Activated CD4-positive, alpha-beta T cell treated with anti-CD3 and anti-CD28 coated beads, Interleukin-2, amount 50 U/mL, for 1 hour (primary cell): Measurements from ENCODE around the gene HLF.

Experiments used
- DNase-seq: peaks from one replicate; pipeline ENCODE4 v3.0.0-alpha.2; 2020

The HLF gene

DNA sequence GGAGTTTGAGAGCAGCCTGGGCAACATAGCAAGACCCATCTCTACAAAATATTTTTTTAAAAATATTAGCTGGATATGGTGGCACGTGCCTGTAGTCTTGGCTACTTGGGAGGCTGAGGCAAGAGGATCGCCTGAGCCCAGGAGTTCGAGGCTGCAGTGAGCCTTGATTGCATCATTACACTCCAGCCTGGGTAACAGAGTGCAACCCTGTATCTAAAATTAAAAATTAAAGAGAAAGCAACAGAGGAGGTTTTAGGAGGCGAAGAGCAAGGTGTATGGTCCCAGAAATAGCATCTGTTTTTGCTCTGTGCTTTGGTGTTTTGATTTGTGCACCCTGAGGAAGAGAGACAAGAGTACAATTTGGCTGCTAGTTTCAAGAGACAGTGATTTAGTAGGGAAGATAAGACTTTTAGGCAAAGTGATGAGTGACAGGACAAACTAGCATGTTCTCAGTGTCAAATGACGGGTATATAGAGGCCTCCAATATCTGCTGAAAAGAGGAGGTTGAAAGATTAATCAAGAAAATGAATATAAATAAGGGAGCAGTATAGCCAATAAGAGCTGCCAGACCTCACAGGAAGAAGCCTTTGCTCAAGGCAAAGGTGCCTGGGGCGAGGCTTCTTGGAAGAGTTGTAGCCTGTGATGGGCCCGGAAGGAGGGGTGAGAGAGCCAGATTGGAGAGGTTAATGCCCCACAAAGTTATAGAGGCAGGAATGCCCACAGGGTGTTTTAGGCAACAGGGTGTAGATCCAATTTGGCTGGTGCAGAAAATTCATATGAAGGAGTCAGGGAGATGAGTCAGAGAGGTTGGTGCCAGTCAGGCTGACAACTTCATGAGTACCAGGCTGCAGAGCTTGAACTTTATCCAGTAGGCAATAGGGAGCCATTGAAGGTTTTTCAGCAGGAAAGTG is 11.4 kb downstream of the HLF start:
- no peak for DNase-seq

DNA sequence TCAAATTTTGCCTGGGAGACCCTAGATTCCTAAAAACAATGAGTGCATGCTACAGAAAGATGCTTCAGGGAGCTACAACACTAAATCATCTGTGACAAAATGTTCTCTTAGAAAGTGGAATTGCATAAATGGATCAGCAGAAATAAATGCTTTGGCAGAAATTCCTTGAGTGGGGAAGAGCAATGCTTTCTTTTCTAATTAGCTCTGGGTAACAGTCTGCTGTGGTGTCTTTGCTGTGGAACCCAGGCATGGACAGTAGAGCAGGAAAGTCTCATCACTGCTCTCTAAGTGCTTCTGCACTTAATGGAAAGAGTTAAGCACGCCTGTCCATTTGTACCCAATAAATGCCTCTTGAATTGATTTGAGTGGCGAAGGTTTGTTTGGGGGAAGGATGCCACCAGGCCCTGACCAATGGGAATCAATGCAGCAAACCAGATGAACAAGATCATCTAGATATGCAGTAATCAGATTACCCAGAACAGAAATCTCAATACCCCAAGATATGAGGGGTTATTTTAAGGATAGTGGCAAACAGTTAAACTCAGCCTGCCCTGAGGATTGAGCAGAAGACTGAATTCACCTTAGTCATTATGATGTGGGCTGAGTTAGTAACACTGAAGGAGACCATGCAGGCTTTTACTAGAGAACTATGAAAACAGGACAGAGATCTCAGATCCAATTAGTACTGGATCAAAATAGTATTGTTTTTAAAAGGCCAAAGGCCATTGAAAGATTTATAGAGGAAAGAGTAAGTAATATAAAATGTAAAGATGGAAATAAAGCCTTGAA is 13.6 kb downstream of the HLF start:
- DNase-seq: no peak

DNA sequence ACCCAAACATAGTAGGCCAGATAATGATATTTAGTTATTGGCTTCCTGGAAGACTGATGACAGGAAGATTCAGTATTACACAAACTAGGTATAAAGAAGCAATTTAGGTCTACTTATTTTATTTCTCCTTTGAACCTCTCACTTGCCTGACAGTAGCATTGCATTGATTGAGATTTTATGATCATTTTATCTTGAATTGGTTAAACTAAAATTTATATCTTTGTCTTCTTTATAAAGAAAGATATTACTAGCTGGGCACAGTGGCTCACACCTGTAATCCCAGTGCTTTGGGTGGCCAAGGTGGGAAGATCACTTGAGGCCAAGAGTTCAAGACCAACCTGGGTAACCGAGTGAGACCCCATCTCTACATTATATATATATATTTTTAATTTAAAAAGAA is 14.4 kb downstream of the HLF start:
- no peak for DNase-seq

DNA sequence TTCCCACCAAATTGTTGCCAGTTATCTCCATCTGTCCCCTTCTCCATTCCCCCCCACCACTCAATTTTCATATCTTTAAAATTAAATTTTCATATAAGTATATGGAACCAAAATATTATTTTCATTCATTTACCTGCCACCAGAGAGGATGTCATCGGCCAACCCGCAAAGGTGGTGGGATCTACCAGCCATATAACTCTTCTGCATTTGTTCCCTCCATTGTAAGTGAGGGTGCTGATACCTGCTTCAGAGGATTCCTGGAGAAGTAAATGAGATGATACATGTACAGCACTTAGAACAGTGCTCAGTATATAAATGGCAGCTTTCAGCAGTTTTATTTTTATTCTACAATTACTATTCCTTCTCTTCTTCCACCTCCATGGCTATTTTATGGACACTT is 15.0 kb downstream of the HLF start:
- DNase-seq: no peak

DNA sequence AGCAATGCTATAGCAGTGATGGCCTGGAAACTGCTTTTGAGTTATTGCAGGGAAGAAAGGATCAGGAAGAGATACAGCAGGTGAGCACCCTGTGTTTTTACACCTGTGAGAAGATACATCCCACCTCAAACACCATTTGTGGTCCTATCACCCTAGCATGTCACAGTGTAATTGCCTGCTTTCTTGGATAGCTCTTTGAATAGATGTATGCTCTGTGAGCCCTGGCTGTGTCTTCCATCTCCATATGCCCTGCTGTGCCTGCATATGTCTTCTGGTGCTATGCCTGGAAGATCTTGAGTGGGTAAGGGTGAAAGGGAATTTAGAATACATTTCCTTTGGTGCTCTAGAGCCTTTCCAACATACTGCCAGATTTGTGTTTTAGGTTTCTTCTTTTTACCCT is 15.5 kb downstream of the HLF start:
- DNase-seq: no peak

DNA sequence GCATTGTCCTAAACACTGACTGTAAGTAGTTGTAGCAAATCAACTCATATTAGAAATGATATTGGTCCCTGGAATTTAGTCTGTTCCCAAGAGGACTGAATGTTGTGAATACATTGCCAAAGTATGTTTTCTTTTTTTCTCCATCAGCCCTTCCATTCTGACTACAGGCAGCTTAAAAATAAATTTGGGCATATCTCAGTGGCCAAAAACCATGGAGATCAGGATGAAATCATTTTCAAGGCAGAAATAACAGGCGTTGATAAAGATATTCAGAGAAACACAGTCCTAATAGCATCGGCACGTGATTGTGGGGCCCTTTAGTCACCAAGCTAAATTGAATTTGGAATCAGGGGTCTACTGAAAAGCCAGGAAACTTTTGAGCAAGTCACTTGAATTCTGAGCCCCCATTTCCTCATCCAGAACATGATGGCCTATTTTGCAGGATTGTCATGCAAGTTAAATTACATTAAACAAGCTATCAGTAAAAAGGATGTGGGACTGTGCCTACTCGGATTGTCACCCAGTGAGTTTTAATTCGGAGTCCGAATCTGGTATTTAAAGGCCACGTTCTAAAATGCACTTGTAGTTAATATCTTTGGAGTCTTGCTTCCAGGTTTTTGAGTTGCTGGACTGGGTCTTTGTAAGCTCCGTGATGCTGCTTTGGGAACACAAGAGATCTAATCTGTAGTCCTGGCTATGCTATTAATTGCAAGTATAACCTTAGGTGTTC is 17.1 kb downstream of the HLF start:
- no peak for DNase-seq

DNA sequence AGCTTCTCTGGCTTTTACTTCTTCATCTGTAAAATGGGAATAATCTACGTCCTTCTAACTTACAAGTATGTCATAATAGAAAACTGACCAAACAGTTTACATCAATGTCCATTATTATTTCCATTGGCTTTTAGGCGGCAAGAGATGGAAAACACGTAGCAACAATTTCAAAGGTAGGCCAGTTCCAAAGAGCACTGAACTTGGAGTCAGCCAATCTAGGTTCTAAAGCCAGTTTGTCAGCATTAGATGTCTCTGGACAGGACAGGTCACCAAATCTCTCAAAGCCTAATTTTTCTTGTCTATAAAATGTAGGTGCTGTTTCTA is 17.6 kb downstream of the HLF start:
- no peak for DNase-seq

DNA sequence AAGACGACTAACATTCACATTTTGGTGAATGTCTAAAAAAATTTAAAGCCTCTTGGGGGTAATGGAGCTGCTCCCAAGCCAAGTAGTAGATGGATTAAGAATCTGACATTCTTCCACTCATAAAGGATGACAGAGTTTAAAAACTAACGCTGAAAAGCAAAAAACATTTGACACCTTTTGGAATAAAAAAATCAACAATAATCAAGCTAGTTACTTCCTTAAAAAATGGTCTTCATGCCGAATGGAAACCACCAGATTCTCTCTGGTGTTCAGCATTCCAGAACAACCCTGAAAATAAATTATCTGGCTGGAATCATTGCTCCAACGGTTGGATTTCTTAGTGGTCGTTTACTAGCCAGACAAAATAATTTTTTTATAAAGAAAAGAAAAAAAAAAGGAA is 18.0 kb downstream of the HLF start:
- no peak for DNase-seq

DNA sequence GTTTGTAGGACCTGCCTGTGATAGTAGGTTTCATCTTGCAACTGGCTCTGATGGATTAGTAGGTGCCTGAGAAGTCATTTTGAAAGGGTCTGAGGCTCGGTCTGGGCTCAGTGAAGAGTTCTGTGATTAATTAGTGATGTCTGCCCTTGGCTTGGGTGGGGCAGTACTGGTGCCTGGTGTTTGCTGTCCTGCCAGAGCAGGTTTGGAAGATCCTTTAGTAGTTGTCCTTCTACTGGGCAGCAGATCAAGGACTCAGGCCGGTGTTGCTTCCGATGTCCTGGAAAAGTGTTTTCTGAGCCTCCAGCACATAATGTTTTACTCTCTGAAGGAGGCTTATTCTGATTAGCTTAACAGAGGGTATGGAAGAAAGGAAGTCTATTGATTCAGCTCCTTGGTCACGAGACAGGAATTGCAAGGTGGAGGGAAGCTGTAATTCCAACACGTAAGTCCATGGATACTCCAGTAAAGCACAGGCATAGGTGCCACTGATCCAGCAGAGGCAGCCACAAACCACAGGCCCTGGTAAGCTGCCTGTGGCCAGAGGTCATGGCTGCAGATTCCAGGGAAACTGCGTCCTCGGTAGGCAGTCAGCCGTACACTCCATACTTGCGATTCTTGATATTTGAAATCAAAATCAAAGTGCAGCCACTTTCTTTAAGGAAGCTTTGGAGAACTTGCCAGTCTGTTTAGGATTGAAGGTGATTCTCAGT is 18.7 kb downstream of the HLF start:
- no peak for DNase-seq

DNA sequence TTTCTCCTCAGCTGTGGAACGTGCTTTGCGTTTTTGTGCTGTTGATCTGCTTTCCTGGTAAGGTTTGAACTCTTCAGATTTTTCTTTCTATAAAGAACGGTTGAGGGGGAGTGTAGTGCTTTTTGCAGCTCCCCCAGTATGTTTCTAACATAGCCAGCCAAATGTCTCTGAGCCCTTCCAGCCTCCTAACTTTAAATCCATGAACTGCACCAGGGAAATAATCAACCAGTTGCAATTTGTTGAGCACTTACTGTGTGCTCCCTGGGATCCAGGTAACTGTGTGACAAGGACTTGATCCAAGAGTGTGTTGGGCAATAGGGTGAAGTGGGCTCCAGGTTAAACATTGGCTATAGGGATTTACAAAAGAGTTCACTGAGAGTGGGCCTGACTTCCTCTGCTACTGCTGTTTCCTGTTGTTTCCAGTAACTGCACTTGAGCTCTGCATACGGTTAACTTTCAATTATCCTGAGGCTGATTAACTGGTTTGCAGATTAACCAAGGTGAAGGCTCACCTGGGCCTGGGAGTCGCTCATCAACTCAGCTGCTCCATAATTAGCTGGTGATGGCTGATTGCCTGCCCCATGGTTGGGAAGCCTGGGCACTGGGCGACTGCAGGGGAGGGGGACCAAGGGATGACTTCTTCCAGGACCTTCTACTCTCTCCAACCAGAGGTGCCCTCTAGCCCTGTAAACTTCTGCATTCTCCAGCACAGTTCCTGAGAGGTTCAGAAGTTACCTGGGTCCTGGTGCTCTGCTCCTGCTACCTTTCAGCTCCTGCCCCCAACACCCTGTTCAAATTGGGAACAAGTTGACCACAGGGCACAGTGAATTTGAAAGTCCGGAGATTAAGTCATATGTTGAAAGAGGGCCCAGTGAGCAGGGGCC is 19.5 kb downstream of the HLF start:
- no peak for DNase-seq

DNA sequence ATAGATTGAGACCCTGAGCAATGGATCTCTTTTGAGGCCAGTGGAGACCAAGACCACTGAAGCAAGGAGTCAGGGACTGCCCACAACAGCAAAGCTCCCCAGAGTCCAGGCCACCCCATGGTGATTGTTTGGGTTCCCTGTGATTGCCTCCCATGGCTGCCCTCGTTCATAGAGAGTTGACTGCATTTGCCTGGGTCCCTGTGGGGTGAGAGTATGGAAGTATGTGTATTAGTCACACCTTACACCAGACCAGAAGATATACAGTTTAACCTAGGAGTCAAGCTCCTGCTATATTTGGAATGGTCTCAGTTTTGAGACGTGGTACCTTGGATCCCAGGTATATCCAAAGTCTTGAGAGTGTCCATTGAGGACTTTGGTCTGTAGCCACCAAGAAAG is 20.2 kb downstream of the HLF start:
- DNase-seq: no peak

DNA sequence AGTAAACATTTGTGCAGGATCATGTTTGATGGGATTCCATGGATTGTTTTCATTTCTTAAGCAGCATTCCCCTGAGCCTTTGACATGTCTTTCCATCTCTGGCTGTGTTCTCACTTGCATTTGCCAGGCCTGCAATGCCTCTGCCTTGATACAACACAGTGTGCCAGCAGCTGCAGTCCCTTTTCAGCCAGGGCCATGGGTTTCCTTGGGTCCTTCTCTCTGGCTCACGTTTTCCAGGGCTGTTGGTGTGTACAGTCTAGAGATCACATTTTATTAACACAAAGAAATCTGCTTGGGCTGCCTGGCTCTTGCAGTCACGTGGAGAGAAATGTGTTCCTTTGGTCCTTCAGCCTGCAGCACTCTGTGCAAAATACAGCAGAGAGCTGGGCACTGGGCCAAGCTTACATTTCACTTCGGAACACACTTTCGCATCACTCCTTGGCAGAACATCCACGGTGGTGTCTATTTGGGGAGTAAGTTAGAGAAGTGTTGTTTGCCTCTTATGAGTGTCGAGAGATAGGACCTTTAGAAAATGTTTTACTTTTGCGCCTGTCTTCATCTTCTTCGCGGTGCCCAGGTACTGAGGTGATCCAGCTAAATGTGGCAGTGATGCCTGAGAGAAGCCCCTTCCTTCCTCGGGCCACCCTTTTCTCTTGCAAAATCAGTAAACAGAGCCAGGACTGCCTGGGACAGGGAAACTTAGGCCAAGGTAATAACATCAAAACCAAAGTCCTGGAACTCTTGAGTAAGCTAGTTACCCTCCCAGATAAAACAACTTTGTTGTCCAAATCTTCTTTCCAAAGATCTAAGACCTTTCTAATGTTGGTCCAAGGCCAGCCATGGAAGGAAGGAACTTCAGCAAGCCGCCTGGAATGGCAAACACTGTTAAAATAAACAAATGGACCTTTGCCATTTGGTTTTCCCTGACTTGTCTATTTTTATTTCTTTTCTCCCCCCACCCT is 20.9 kb downstream of the HLF start:
- DNase-seq: no peak

DNA sequence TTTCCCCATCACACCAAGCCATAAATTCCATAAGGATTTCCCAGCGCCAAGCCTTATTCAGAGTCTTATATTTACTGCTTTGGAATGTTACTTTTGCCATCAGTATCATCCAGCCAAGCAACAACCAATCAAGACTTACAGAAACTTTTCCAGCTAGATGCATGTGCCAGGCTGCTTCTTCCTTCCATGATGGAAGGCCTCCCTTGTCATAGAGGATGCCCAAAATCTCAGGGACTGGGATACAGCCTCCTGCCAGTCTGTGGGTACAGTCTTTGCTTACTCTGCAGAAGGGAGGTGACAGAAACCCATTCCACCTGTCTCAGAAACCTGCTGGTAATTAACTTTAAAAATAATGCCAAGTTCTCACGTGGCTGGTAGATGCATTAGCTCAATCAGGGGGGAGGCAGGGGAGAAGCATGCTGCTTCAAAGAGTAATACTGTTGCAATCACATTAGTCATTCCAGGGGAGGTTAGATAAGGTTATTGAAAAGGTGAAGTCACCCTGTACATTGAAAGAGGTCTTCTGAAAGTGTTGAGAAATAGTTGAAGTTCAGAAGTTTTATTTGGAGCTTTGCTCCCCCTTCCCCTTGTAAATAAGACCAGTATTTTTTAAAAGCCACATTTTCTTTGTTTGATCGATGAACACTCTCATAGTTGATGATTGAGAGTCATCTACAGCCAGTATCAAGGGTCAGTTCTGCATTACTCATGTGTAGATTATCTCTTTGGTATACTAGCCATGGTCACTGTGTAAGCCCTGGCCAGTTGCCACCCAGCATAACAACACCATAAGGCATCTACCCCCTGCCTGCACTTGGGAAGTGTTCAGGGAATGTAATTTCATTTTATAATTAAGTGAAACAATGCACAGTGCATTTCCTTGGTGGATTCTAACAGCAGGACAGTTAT is 22.2 kb downstream of the HLF start:
- no peak for DNase-seq

DNA sequence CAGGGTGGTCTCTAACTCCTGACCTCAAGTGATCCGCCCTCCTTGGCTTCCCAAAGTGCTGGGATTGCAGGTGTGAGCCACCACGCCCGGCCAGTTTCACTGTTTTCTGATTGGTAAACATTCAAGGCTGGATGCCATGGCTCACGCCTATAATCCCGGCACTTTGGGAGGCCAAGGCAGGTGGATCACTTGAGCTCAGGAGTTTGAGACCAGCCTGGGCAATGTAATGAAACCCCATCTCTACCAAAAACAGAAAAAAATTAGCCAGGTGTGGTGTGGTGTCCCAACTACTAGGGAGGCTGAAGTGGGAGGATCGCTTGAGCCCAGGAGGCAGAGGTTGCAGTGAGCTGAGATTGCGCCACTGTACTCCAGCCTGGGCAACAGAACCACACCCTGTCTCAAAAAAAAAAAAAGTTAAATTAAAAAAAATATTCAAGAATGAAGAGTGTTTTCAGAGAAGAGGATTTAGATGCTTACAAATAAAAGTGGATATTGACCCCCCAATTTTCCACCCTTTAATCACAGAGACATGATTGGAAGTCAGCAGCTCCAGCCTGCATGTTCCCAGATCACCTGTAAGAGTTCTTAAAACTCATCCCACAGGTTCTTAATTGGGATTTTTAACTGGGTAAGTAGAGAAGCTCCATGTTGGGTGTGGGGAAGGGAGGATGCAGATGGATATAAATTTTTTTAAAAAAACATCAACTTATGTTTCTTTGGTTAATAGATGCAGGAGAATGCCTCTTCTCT is 23.8 kb downstream of the HLF start:
- DNase-seq: no peak

DNA sequence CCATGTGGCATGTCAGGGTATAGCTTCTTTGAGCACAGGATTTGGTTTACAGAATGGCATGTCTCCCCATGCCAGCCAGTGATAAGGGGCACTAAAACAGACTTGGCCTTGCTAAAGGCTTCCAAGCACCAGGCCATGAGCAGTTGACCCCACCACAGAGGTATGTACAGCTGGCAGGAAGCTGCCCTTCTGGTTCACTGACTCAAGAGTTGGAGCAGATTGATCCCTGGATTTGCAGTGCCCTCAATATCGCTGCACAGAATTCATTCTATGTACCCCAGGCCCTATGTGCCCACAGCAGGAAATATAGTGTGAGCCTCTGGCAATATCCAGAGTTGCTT is 24.3 kb downstream of the HLF start:
- no peak for DNase-seq

DNA sequence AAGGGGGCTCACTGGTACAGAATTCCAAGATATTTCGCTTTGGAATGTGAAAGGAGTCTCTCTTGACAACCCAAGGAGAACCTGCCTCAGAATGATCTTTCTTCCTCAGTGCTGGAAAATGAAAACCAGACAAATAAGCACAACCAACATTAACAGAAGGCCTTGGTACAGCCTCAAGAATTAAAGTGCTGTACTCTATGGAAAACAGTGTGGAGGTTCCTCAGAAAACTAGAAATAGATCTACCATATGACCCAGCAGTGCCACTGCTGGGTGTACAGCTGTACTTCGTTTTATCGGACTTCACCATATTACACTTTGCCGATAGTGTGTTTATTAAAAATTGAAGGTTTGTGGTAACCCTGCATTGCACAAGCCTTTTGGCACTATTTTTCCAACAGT is 25.2 kb downstream of the HLF start:
- no peak for DNase-seq

DNA sequence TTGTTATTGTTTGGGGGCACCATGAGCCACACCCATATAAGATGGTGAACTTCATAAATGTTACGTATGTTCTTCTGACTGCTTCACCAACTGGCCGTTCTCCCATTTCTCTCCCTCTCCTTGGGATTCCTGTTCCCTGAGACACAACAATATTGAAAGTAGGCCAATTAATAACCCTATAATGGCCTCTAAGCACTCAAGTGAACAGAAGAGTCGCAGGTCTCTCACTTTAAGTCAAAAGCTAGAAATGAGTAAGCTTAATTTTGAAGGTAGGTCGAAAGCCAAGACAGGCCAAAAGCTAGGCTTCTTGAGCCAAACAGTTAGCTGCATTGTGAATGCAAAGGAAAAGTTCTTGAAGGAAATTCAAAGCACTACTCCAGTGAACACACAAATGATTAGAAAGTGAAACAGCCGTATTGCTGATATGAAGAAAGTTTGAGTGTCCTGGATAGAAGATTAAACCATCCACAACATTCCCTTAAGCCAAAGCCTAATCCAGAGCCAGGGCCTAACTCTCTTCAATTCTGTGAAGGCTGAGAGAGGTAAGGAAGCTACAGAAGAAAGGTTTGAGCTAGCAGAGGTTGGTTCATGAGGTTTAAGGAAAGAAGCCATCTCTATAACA is 25.8 kb downstream of the HLF start:
- DNase-seq: no peak

DNA sequence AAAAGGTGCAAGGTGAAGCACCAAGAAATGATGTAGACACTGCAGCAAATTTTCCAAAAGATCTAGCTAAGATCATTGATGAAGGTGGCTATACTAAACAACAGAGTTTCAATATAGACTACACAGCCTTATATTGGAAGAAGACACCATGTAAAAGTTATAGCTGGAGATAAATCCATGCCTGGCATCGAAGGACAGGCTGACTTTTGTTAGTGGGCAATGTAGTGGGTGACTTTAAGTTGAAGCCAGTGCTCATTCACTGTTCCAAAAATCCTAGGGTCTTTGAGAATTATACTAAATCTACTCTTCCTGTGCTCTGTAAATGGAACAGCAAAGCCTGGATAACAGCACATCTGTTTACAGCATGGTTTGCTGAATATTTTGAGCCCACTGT is 26.4 kb downstream of the HLF start:
- DNase-seq: no peak

DNA sequence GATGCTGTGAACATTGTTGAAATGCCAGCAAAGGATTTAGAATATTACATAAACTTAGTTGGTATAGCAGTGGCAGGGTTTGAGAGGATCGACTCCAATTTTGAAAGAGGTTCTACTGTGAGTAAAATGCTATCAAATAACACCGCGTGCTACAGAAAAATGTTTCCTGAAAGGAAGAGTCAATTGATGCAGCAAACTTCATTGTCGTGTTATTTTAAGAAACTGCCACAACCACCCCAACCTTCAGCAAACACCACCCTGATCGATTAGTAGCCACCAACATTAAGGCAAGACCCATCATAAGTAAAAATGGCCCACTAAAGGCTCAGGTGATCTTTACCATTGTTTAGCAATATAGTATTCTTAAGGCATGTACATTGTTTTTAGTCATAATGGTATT is 27.3 kb downstream of the HLF start:
- no peak for DNase-seq
